SK-N-SH (cell line): ENCODE data around the gene DMRT2. TPM values are rescaled to one million over a fixed set of nuclear protein-coding genes. Genes with fewer than 3 reads are reported as not detected.

Source experiments
- CTCF ChIA-PET: fragments of 300-600, 350-600 bp; formaldehyde crosslinking; extraction: SDS; loops from one replicate; lab custom pipeline; 2021; lab: Yijun Ruan, JAX
- POLR2A ChIA-PET: fragments of 350-600 bp; sonication (Branson Sonifier 250); formaldehyde crosslinking; extraction: SDS; loops from one replicate; lab custom pipeline; 2020; ENCODE audit warnings: antibody characterized with exemption, inconsistent platforms; lab: Yijun Ruan, JAX
- DNase-seq: peaks from one replicate; pipeline ENCODE4 v3.0.0; 2012
- H2AFZ ChIP-seq: fragments of 200-600 bp; sonication (generic); 2 replicates; pipeline ENCODE4 v1.8.1; 2016; ENCODE audit warnings: antibody characterized with exemption, mild to moderate bottlenecking, low read depth
- H3F3A ChIP-seq: fragments of 200-600 bp; sonication (generic); replicated peaks from 2 replicates; pipeline ENCODE3; 2016; ENCODE audit warnings: antibody characterized with exemption, mild to moderate bottlenecking; ENCODE audit not compliant: insufficient read depth
- H3K27ac ChIP-seq, 2 experiments: fragments of 200-500 bp in 1 of 2; fragments of 200-600 bp in 1 of 2; sonication (Bioruptor generic) in 1 of 2; sonication (generic), shearing (Covaris generic) in 1 of 2; 2 replicates each; pipeline versions ENCODE4 v1.5.1 to v1.6.1; 2014 to 2016; ENCODE audit warnings: low read depth in 2 of 2, inconsistent platforms in 1 of 2, low read length in 1 of 2, mild to moderate bottlenecking in 1 of 2, mixed read lengths in 1 of 2
- H3K27me3 ChIP-seq: fragments of 200-600 bp; sonication (generic), shearing (Covaris generic); 2 replicates; pipeline ENCODE4 v1.6.1; 2016; ENCODE audit warnings: mixed run types; ENCODE audit not compliant: insufficient read depth
- H3K36me3 ChIP-seq, 2 experiments: fragments of 200-500 bp in 1 of 2; fragments of 200-600 bp in 1 of 2; sonication (Bioruptor generic) in 1 of 2; sonication (generic) in 1 of 2; replicated peaks in 1 of 2; 2 replicates each; pipeline versions ENCODE3 to v1.5.1; 2014 to 2016; ENCODE audit warnings: low read length in 1 of 2, mild to moderate bottlenecking in 1 of 2; ENCODE audit not compliant: insufficient read depth in 2 of 2, control insufficient read depth in 1 of 2
- H3K4me1 ChIP-seq, 2 experiments: fragments of 200-500 bp in 1 of 2; fragments of 200-600 bp in 1 of 2; sonication (Bioruptor generic) in 1 of 2; sonication (generic), shearing (Covaris generic) in 1 of 2; 2 replicates each; pipeline versions ENCODE4 v1.5.1 to v1.6.1; 2014 to 2016; ENCODE audit warnings: low read depth in 1 of 2, low read length in 1 of 2, mixed run types in 1 of 2; ENCODE audit not compliant: insufficient read depth in 2 of 2, control insufficient read depth in 1 of 2
- H3K4me2 ChIP-seq: fragments of 200-600 bp; sonication (generic), shearing (Covaris generic); 2 replicates; pipeline ENCODE4 v1.6.1; 2017; ENCODE audit warnings: mixed run types
- H3K4me3 ChIP-seq, 2 experiments: fragments of 200-500 bp in 1 of 2; fragments of 200-600 bp in 1 of 2; sonication (Bioruptor generic) in 1 of 2; sonication (generic), shearing (Covaris generic) in 1 of 2; 2 replicates each; pipeline versions ENCODE4 v1.5.1 to v1.8.1; 2014 to 2016; ENCODE audit warnings: low read depth in 2 of 2, inconsistent platforms in 1 of 2, low read length in 1 of 2, mild to moderate bottlenecking in 1 of 2, mixed read lengths in 1 of 2, moderate library complexity in 1 of 2
- H3K79me2 ChIP-seq: fragments of 200-600 bp; sonication (generic); 2 replicates; pipeline ENCODE4 v1.8.1; 2017; ENCODE audit warnings: mild to moderate bottlenecking; ENCODE audit not compliant: insufficient read depth
- H3K9ac ChIP-seq: fragments of 200-600 bp; sonication (generic); 2 replicates; pipeline ENCODE4 v1.6.1; 2017; ENCODE audit warnings: mixed run types
- H3K9me2 ChIP-seq: fragments of 200-600 bp; sonication (generic); 2 replicates; pipeline ENCODE4 v1.6.1; 2017; ENCODE audit warnings: mixed run types
- H3K9me3 ChIP-seq: fragments of 200-600 bp; sonication (generic); 2 replicates; pipeline ENCODE4 v1.6.1; 2017; ENCODE audit warnings: mixed run types, mild to moderate bottlenecking, moderate library complexity
- H4K20me1 ChIP-seq: fragments of 200-600 bp; sonication (generic); 2 replicates; pipeline ENCODE4 v1.6.1; 2017; ENCODE audit warnings: mild to moderate bottlenecking, mixed run types; ENCODE audit not compliant: insufficient read depth
- CHD2 ChIP-seq: fragments of 150-350 bp; IDR thresholded peaks from 2 replicates; pipeline ENCODE4 v1.6.1; 2018; ENCODE audit warnings: low read length; ENCODE audit not compliant: partially characterized antibody
- ELF1 ChIP-seq: IDR thresholded peaks from 2 replicates; pipeline ENCODE4 v1.4.0; 2012
- EP300 ChIP-seq, 2 experiments: IDR thresholded peaks; 2 replicates each; pipeline versions ENCODE4 v1.4.0 to v1.6.1; 2012; ENCODE audit warnings: borderline replicate concordance in 1 of 2, low read depth in 1 of 2, low read length in 1 of 2
- FOSL2 ChIP-seq: IDR thresholded peaks from 2 replicates; pipeline ENCODE4 v1.4.0; 2012; ENCODE audit warnings: low read depth, mild to moderate bottlenecking, moderate library complexity, borderline replicate concordance
- FOXJ3 ChIP-seq: sonication (generic); formaldehyde crosslinking; IDR thresholded peaks from 2 replicates; pipeline ENCODE4 v1.5.1; 2020; ENCODE audit warnings: mild to moderate bottlenecking, missing genetic modification reagents
- FOXM1 ChIP-seq: IDR thresholded peaks from 2 replicates; pipeline ENCODE4 v1.4.0; 2012; ENCODE audit warnings: low read depth, mild to moderate bottlenecking
- GABPA ChIP-seq: IDR thresholded peaks from 2 replicates; pipeline ENCODE4 v1.4.0; 2012; ENCODE audit warnings: low read depth, mild to moderate bottlenecking
- GATA2 ChIP-seq: sonication (generic); formaldehyde crosslinking; IDR thresholded peaks from 2 replicates; pipeline ENCODE4 v1.5.0; 2020; ENCODE audit warnings: mild to moderate bottlenecking, missing genetic modification reagents
- MEF2A ChIP-seq: IDR thresholded peaks from 2 replicates; pipeline ENCODE4 v1.4.0; 2012; ENCODE audit warnings: low read depth, borderline replicate concordance
- PBX3 ChIP-seq: IDR thresholded peaks from 2 replicates; pipeline ENCODE4; 2012
- REST ChIP-seq: IDR thresholded peaks from 2 replicates; pipeline ENCODE4 v1.6.1; 2012; ENCODE audit warnings: mild to moderate bottlenecking, low read depth, low read length, moderate library complexity
- RFX5 ChIP-seq: IDR thresholded peaks from 2 replicates; pipeline ENCODE4 v1.6.1; 2012; ENCODE audit warnings: mild to moderate bottlenecking, improper control_type of control experiment, low read length
- SIN3A ChIP-seq: IDR thresholded peaks from 2 replicates; pipeline ENCODE4 v1.6.1; 2012; ENCODE audit warnings: low read depth, mild to moderate bottlenecking, low read length, moderate library complexity, borderline replicate concordance
- WGBS: methylation state at CpG from one replicate; pipeline ENCODE4 v1.1.6; 2017; ENCODE audit warnings: low lambda C conversion rate; 5-methylcytosine and 5-hydroxymethylcytosine counted together
- polyA plus RNA-seq, 3 experiments: library from polyadenylated mRNA; depleted of rRNA; stranded (reverse); fragments of >200 nt; gene quantifications; 2 replicates each; pipeline ENCODE4 v1.2.3, GENCODE V29; 2012
- TF ChIP-seq, protein P1 (sequence below): IDR thresholded peaks from 2 replicates; pipeline ENCODE4 v1.4.0; 2012; ENCODE audit warnings: low read depth, borderline replicate concordance
- TF ChIP-seq, protein P2 (sequence below): fragments of 200-600 bp; sonication (generic); IDR thresholded peaks from 2 replicates; pipeline ENCODE4 v1.6.1; 2017; ENCODE audit warnings: antibody characterized with exemption, mild to moderate bottlenecking, moderate library complexity

The DMRT2 gene
- polyA plus RNA-seq, 1 of the 3 experiments (the other 2 are of a cell fraction) = not detected

GRCh38 chr9:1085086-1085485, 34.9 kb downstream of the DMRT2 start:
- 7% methylated on average over 4 of the region's 4 CpGs for WGBS
- ChIA-PET CTCF (no interaction called here), POLR2A (no interaction called here)
- no peak for TF ChIP-seq CHD2
- no peak for TF ChIP-seq EP300 (IDR thresholded peaks at IDR 0.05; ENCODE audit: borderline replicate concordance in 1 of 2, low read depth in 1 of 2, low read length in 1 of 2)
- no peaks in the 10 kb centered on the region for H3K36me3 ChIP-seq
- H3K79me2 ChIP-seq = no peaks in the 10 kb centered on the region
- H3K27ac ChIP-seq = no peak overlapping the region
- no peak for DNase-seq
- H3K27me3 ChIP-seq = no peaks in the 10 kb centered on the region
- H3K4me2 ChIP-seq = no peak overlapping the region
- H2AFZ ChIP-seq = no peak overlapping the region
- H3F3A ChIP-seq = no peaks in the 10 kb centered on the region
- H3K9me3 ChIP-seq = no peaks in the 10 kb centered on the region
- H3K9ac ChIP-seq = no peak overlapping the region
- no peaks in the 10 kb centered on the region for H3K4me1 ChIP-seq
- H4K20me1 ChIP-seq = no peaks in the 10 kb centered on the region
- no peaks in the 10 kb centered on the region for H3K9me2 ChIP-seq
- H3K4me3 ChIP-seq = no peak overlapping the region

- H3K4me1 ChIP-seq = no peaks in the 10 kb centered on the region
- no peaks in the 10 kb centered on the region for H4K20me1 ChIP-seq
- no peaks in the 10 kb centered on the region for H3F3A ChIP-seq
- ChIA-PET CTCF (no interaction called here), POLR2A (no interaction called here)
- no peaks in the 10 kb centered on the region for H3K27me3 ChIP-seq
- H3K4me3 ChIP-seq = no peak overlapping the region
- no peak overlapping the region for H3K9ac ChIP-seq
- no peak overlapping the region for H3K27ac ChIP-seq
- H2AFZ ChIP-seq = no peak overlapping the region
- DNase-seq = no peak
- H3K79me2 ChIP-seq = no peaks in the 10 kb centered on the region
- no peaks in the 10 kb centered on the region for H3K36me3 ChIP-seq
- H3K9me2 ChIP-seq = no peaks in the 10 kb centered on the region
- no peak overlapping the region for H3K4me2 ChIP-seq
- TF ChIP-seq, protein P1, sequence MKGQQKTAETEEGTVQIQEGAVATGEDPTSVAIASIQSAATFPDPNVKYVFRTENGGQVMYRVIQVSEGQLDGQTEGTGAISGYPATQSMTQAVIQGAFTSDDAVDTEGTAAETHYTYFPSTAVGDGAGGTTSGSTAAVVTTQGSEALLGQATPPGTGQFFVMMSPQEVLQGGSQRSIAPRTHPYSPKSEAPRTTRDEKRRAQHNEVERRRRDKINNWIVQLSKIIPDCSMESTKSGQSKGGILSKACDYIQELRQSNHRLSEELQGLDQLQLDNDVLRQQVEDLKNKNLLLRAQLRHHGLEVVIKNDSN = no peak
- TF ChIP-seq CHD2 = no peak
- TF ChIP-seq FOXJ3 = no peak
- no peak for TF ChIP-seq GATA2 (CRISPR knock-in tag)
- no peak for TF ChIP-seq SIN3A
- no peak for TF ChIP-seq GABPA
- TF ChIP-seq REST = no peak
- TF ChIP-seq MEF2A = no peak
- no peak for TF ChIP-seq RFX5
- no peak for TF ChIP-seq FOSL2
- no peak for TF ChIP-seq PBX3
- TF ChIP-seq FOXM1 = no peak
- TF ChIP-seq ELF1 = no peak
- TF ChIP-seq, protein P2, sequence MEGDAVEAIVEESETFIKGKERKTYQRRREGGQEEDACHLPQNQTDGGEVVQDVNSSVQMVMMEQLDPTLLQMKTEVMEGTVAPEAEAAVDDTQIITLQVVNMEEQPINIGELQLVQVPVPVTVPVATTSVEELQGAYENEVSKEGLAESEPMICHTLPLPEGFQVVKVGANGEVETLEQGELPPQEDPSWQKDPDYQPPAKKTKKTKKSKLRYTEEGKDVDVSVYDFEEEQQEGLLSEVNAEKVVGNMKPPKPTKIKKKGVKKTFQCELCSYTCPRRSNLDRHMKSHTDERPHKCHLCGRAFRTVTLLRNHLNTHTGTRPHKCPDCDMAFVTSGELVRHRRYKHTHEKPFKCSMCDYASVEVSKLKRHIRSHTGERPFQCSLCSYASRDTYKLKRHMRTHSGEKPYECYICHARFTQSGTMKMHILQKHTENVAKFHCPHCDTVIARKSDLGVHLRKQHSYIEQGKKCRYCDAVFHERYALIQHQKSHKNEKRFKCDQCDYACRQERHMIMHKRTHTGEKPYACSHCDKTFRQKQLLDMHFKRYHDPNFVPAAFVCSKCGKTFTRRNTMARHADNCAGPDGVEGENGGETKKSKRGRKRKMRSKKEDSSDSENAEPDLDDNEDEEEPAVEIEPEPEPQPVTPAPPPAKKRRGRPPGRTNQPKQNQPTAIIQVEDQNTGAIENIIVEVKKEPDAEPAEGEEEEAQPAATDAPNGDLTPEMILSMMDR = no peak
- H3K9me3 ChIP-seq = no peaks in the 10 kb centered on the region
- WGBS = under 1% methylated on average over 3 of the region's 3 CpGs
Measured at GRCh38 chr9:1086517-1086916, 36.4 kb downstream of the DMRT2 start.
